GM23338 (cell line): ENCODE measurements around the gene ATXN1L. TPM values are rescaled to one million over a fixed set of nuclear protein-coding genes. Genes with fewer than 3 reads are reported as not detected.

ENCODE experiments used
- CTCF ChIP-seq, 2 experiments: fragments of 200-600 bp in 1 of 2; sonication (generic) in 1 of 2; conservative IDR thresholded peaks; 2 replicates each; pipeline versions ENCODE4 v1.5.1 to v1.6.1; 2016 to 2017; ENCODE audit warnings: antibody characterized with exemption in 2 of 2, low read depth in 2 of 2, mild to moderate bottlenecking in 2 of 2, moderate library complexity in 1 of 2
- REST ChIP-seq: IDR thresholded peaks from one replicate; pipeline ENCODE4 v1.6.1; 2018; ENCODE audit warnings: antibody characterized with exemption; ENCODE audit not compliant: unreplicated experiment
- ZNF462 ChIP-seq: fragments of 250-450 bp; sonication (Bioruptor Pico); IDR thresholded peaks from 2 replicates; pipeline ENCODE4 v1.5.0; 2020; ENCODE audit warnings: mild to moderate bottlenecking, moderate library complexity
- polyA plus RNA-seq: library from polyadenylated mRNA; unstranded; fragments of >200 nt; fragmentation: Nextera tagmentation; extraction: Ambion mirVana; gene quantifications from 2 replicates; pipeline ENCODE4 v1.2.1, GENCODE V29; 2016
- total RNA-seq: library from RNA; depleted of rRNA; stranded (reverse); fragments of >200 nt; shearing (Covaris generic); gene quantifications from 2 replicates; pipeline ENCODE4 v1.2.3, GENCODE V29; 2014

ATXN1L gene
- total and polyA plus RNA-seq, 2 experiments from 2014 or later = 8.5 to 22.1 TPM

- TF ChIP-seq ZNF462 (CRISPR knock-in tag) (no peak), CTCF (conservative IDR thresholded peaks at IDR 0.05; ENCODE audit: low read depth in 2 of 2) (no peak), REST (no peak)
Measured at GRCh38 chr16:71826533-71827017, 19.2 kb upstream of the ATXN1L start (continued).
